ENCODE measurements around the gene PSME3. TPM values are rescaled to one million over a fixed set of nuclear protein-coding genes. Genes with fewer than 3 reads are reported as not detected.
A peak's percentile ranks its signal among the peaks of the same experiment; 100 is the strongest.

Gene PSME3
- total and polyA plus RNA-seq, 2 of the 13 experiments (the other 11 are each of a cell fraction or from before 2014, with no cell fraction given), result 66.3 to 135 TPM

GRCh38 chr17:42853968-42854790 lies 21.0 kb downstream of the PSME3 start (continued):
- TF ChIP-seq YY1 (IDR thresholded peaks at IDR 0.05; ENCODE audit: insufficient read depth, insufficient replicate concordance, low read depth, low read length) (peak; percentile 54), ZFP91 (CRISPR knock-in tag; IDR thresholded peaks at IDR 0.05; ENCODE audit: borderline replicate concordance) (peak; percentile 23; the same call in 1 of the 2 replicates), ZNF501 (CRISPR knock-in tag; IDR thresholded peaks at IDR 0.05) (0 out of 2 replicates have a peak, but pooled peaks have one; percentile 23), KDM3A (CRISPR knock-in tag; IDR thresholded peaks at IDR 0.05; ENCODE audit: low read depth) (no peak), DBP (CRISPR knock-in tag; IDR thresholded peaks at IDR 0.05; ENCODE audit: not compliant biosample characterization) (peak; percentile 43), ZNF30 (CRISPR knock-in tag; IDR thresholded peaks at IDR 0.05) (0 out of 2 replicates have a peak, but pooled peaks have one; percentile 57), ZSCAN21 (CRISPR knock-in tag; IDR thresholded peaks at IDR 0.05; ENCODE audit: borderline replicate concordance) (0 out of 2 replicates have a peak, but pooled peaks have one; percentile 40), ZNF121 (CRISPR knock-in tag; IDR thresholded peaks at IDR 0.05) (peak; percentile 12; the same call in 1 of the 2 replicates), HNRNPUL1 (IDR thresholded peaks at IDR 0.05; ENCODE audit: low read depth, low read length) (no peak), ZNF574 (CRISPR knock-in tag; IDR thresholded peaks at IDR 0.05) (peak; percentile 47; the same call in 1 of the 2 replicates), NR2F2 (IDR thresholded peaks at IDR 0.05; ENCODE audit: borderline replicate concordance, low read depth) (peak; percentile 16; the same call in 1 of the 2 replicates), ZNF138 (CRISPR knock-in tag; IDR thresholded peaks at IDR 0.05; ENCODE audit: low read depth) (0 out of 2 replicates have a peak, but pooled peaks have one; percentile 45), HMGXB4 (CRISPR knock-in tag; IDR thresholded peaks at IDR 0.05; ENCODE audit: borderline replicate concordance in 1 of 2, low read depth in 1 of 2) (peak in 1 of 2 experiments; percentile 52; a peak in 2 of 4 replicates), KLF6 (CRISPR knock-in tag; IDR thresholded peaks at IDR 0.05) (no peak), HNRNPL (IDR thresholded peaks at IDR 0.05; ENCODE audit: low read depth, low read length) (peak; percentile 63; the same call in 1 of the 2 replicates), ZNF780A (CRISPR knock-in tag; IDR thresholded peaks at IDR 0.05) (no peak), FOXP1 (IDR thresholded peaks at IDR 0.05) (no peak), FOXP1 (CRISPR knock-in tag; IDR thresholded peaks at IDR 0.05) (peak; percentile 42; the same call in 1 of the 2 replicates), ZFP41 (CRISPR knock-in tag; IDR thresholded peaks at IDR 0.05; ENCODE audit: borderline replicate concordance) (no peak)

All from HepG2 (cell line).